OCI-LY3 (cell line): ENCODE measurements around the gene TRRAP.

Experiments used
- CTCF ChIP-seq: fragments of 200-600, 300-600 bp; sonication (generic); IDR thresholded peaks from 2 replicates; pipeline ENCODE4 v1.5.1; 2014; ENCODE audit warnings: antibody characterized with exemption, low read length, low read depth
- EZH2phosphoT487 ChIP-seq: fragments of 200-600 bp; shearing (Covaris generic); IDR thresholded peaks from 2 replicates; pipeline ENCODE4 v1.6.1; 2018; ENCODE audit warnings: antibody characterized with exemption, mixed run types, low read depth

- TF ChIP-seq CTCF (no peak), EZH2phosphoT487 (no peak)
Measured at GRCh38 chr7:99041526-99041925, 163.2 kb downstream of the TRRAP start.
